A549 treated with ZK216348 at 1 μM for 4 hours (cell line): Measurements from ENCODE around the gene EPHX1. TPM values are rescaled to one million over a fixed set of nuclear protein-coding genes. Genes with fewer than 3 reads are reported as not detected.

Experiments
- total RNA-seq: library from RNA; stranded (reverse); fragments of 200-300 nt; extraction: Qiagen RNA extraction; gene quantifications from 5 replicates; pipeline ENCODE4 v1.2.3, GENCODE V29; 2022; ENCODE audit warnings: low read depth

Gene EPHX1
- total RNA-seq = 198 to 253 TPM (median 220 TPM) in 5 replicates

GRCh38 chr1:225809842-225810578 lies at the start of gene EPHX1:
EPHX1 (plus strand) TSS chr1:225810124; CDS start chr1:225828730, 18,606 bp downstream.

DNA sequence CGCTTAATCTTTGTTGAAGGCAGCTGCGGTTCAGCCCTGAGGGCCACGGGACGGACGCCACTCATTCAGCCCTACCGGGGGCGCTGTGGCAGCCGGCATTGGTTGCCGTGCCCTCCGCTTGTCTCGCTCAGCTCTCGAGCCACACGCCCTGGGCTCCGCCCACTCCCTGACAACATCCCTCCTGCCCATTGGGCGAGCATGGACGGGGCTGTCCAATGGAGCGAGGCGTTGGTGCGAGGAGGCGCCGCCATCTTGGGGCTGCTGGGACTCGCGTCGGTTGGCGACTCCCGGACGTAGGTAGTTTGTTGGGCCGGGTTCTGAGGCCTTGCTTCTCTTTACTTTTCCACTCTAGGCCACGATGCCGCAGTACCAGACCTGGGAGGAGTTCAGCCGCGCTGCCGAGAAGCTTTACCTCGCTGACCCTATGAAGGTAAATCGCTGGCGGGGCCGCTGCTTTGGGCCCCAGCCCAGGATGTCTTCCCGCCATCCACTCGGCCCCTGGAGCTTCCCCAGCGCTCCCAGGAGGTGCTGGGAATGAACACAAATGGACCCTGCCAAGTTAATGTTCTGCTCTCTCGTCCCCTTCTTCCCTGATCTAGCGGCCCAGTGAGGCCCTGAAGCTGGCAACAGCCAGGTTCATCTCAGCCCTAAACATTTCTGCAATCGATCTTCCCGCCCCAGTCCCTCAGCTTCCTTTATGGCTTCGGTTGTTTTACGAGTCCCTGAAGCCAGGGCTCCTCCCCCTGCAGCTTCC lies 32.2 kb upstream of the EPHX1 start, which contains the start of gene SRP9:
TSS of gene SRP9 (plus strand) at position 244 of the 754 bp plus-strand sequence. CDS start at position 359, 115 bp downstream.

DNA sequence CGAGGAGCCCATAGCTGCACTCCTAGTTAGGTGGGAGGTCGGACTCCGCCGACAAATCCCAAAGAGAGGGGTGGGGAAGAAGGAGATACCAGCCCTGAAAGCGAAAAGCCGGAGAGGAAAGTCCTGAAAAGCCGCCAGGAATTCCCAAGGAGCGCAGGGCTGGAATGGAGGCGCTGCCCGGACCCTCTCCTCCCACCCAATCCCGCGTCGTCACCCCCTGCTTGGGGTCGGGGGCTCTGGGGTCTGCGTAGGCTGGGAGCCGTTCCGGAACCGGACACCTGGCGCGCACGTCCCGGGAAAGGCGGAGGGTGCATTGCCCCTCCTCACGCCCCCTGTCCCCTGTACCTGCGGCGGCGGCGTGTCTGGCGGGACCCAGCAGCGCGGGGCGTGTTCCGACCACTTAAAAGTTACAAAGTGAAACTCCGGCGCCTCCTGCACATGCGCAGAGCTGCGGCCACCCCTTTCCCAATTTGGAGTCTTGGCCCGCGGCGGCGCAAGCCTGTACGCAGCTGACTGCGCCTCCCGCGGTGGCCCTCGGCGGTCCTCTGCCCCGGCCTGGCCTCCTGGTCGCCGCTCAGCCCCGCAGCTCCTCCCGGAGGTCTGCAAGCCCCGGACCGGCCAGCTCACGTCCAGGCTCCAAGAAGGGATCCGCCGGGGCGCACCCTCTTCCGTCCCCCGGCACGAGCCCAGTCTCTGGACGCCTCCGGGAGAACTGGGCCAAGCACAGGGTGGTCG lies 72.2 kb downstream of the EPHX1 start, which contains the start of gene TMEM63A:
TSS of gene TMEM63A (minus strand) at position 422 of the 735 bp plus-strand sequence. CDS start 4,800 bp downstream, outside the sequence.

DNA sequence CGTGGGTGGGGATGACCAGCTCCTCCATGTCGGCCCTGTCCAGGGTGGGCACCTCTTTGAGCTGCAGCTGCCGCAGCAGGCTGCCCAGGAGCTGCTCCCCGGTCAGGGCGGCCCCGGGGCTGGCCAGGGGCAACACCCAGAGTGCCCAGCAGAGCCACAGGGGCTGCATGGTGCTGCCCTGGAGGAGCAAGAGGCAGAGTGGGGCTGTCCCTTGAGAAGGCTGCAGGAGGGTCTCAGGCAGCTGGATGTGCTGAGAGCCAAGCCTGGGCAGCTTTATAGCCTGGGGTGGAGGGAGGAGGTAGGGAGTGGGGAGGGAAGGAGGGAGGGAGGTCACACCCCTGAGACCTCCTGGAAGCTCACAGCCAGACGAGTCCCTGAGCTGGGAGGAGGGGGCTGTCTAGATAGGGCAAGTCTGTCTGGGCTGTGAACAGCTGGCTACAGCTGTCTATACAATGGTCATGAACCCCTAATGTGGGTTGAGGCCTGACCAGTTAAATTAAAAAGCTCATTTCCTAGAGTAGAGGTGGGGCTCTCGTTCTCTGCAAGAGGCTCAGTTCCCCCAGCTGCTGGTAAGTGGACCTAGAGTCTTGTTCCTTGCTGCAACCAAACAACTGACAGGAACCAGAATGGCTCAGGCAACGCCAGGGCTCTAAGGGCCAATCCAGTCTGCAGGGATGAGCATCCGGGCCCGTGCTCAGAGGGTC lies 79.1 kb downstream of the EPHX1 start, which contains the start of gene LEFTY1:
TSS of gene LEFTY1 (minus strand) at position 249 of the 704 bp plus-strand sequence. CDS start at position 169, 80 bp downstream.

Other genes with a start within 250 kb of the EPHX1 start
- 58.0 to 98.7 TPM (median 83.0 TPM) in 5 replicates for gene ENAH, start 157.0 kb upstream of the EPHX1 start, total RNA-seq
- gene SRP9, start 32.3 kb upstream of the EPHX1 start, total RNA-seq = 208 to 440 TPM (median 227 TPM) in 5 replicates
- gene TMEM63A, start 72.3 kb downstream of the EPHX1 start, total RNA-seq = 3.1 to 7.8 TPM (median 6.5 TPM) in 5 replicates
- 0.49 to 0.76 TPM (median 0.55 TPM) in 5 replicates for gene LEFTY1, start 79.0 kb downstream of the EPHX1 start, total RNA-seq
- 39.4 to 61.6 TPM (median 55.7 TPM) in 5 replicates for gene PYCR2, start 114.1 kb downstream of the EPHX1 start, total RNA-seq
- gene LEFTY2, start 131.1 kb downstream of the EPHX1 start, total RNA-seq = not detected in 5 replicates
- gene SDE2, start 189.2 kb downstream of the EPHX1 start, total RNA-seq = 6.4 to 9.6 TPM (median 8.4 TPM) in 5 replicates